ENCODE data around the gene TBX4.
"Not testable (repeated sequence)": the region's sequence is repeated elsewhere in the genome, so short reads cannot be mapped to it uniquely, and the experiment has no call there.

- not testable (repeated sequence) for TF ChIP-seq CTCF (IDR thresholded peaks at IDR 0.05); ZFX (IDR thresholded peaks at IDR 0.05; ENCODE audit: borderline replicate concordance)
Observed at GRCh38 chr17:61527441-61527840, 75.2 kb downstream of the TBX4 start.

Data from 22Rv1 (cell line).